ENCODE results near the gene ASB18. TPM values are rescaled to one million over a fixed set of nuclear protein-coding genes. Genes with fewer than 3 reads are reported as not detected.

The ASB18 gene
- total and polyA plus RNA-seq, 2 of the 13 experiments (the other 11 are each of a cell fraction or from before 2014, with no cell fraction given), result not detected

- no peak for TF ChIP-seq ZNF513 (CRISPR knock-in tag; conservative IDR thresholded peaks at IDR 0.05)
- TF ChIP-seq ZNF782 (CRISPR knock-in tag; IDR thresholded peaks at IDR 0.05; ENCODE audit: borderline replicate concordance), result no peak
- no peak for TF ChIP-seq ZBTB40 (IDR thresholded peaks at IDR 0.05)
- no peak for TF ChIP-seq ZBTB40 (CRISPR knock-in tag; IDR thresholded peaks at IDR 0.05)
- no peak for TF ChIP-seq FOXJ3 (CRISPR knock-in tag; IDR thresholded peaks at IDR 0.05; ENCODE audit: borderline replicate concordance)
- peak; percentile 52; the same call in 1 of the 2 replicates for TF ChIP-seq ZNF142 (CRISPR knock-in tag; IDR thresholded peaks at IDR 0.05)
- no peak for TF ChIP-seq RXRA (CRISPR knock-in tag; IDR thresholded peaks at IDR 0.05)
- no peak for TF ChIP-seq ZSCAN12 (CRISPR knock-in tag; IDR thresholded peaks at IDR 0.05)
- peak; percentile 70; the same call in 1 of the 2 replicates for TF ChIP-seq GABPB1 (CRISPR knock-in tag; IDR thresholded peaks at IDR 0.05)
Observed at GRCh38 chr2:236177967-236178889, 86.0 kb downstream of the ASB18 start (continued).
